Right hindlimb (tissue), 1 donor: ENCODE data around the gene CENPF.
"Not testable (repeated sequence)": the region's sequence is repeated elsewhere in the genome, so short reads cannot be mapped to it uniquely, and the experiment has no call there.

Experiments used
- DNase-seq: peaks from one replicate; pipeline ENCODE4 v3.0.0-alpha.2; 2018

The CENPF gene

GRCh38 chr1:214602764-214603657 lies at the start of gene CENPF:
Gene CENPF, plus strand, starts transcription at chr1:214603195. Its CDS starts 10,560 bp downstream, at chr1:214613755.
- DNase-seq: peak; percentile 98

GRCh38 chr1:214557952-214558735 lies 44.9 kb upstream of the CENPF start:
- DNase-seq: no peak

GRCh38 chr1:214563881-214564280 lies 39.1 kb upstream of the CENPF start:
- DNase-seq: no peak

DNA sequence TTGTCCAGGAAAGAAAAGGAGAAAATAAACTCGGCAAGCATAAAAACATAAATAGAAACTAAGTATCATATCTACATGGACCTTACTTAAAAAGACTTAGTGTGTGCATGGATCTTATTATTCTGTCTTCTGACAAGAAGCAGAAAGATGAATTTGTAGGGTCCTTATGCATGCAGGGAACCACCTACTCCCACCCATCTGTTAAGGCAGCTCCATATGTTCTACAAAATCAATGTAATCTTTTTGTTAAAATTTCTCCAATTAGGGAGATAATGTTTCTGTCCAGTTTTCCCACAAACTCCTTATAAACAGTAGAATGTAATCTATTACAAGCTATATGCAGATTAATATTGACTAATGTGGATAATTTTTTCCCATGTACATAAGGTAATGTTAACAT lies 37.7 kb upstream of the CENPF start:
- no peak for DNase-seq

DNA sequence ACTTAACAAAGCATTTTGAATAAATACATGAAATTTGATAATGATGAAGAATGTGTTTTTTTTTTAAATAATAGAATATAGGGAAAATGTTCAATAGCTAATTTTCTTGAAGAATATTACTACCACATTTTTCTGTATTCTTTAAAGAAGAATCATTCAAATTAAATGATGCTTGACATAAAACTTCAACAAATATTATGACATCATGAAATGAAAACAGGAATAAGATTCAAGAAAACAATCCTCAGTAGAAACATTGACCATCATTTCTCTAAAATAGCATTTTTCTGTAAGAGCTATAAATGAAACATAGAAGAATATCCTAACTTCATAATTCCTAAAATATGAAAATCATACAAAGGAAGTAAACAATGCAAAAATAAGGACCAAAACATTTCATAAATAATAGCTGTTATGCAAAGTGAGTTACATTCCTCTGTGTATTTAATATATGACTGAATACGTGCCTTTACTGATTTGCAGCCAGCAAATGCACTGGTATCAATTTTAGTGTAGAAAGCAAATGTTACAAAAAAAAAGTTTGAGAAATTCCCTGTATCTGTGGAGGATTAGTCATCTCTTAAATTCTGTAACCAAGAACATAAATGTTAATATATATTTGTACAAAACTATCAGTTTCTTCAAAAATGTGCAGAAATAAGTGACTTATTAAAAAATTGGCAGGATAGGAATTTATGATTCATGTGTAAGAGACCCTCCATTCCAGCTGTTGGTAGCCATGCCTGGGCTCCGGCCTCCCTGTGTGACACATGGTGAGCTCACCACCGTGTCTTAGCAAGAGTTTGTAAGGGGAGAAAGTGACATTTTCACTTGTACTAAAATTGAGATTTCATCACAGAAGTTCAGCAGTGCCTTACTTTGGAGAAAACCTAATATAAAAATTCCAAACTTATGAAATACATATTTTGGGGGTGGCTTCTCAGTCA lies 36.6 kb upstream of the CENPF start:
- DNase-seq: no peak

GRCh38 chr1:214567481-214567980 lies 35.5 kb upstream of the CENPF start:
- no peak for DNase-seq

GRCh38 chr1:214568328-214568727 lies 34.7 kb upstream of the CENPF start:
- no peak for DNase-seq

DNA sequence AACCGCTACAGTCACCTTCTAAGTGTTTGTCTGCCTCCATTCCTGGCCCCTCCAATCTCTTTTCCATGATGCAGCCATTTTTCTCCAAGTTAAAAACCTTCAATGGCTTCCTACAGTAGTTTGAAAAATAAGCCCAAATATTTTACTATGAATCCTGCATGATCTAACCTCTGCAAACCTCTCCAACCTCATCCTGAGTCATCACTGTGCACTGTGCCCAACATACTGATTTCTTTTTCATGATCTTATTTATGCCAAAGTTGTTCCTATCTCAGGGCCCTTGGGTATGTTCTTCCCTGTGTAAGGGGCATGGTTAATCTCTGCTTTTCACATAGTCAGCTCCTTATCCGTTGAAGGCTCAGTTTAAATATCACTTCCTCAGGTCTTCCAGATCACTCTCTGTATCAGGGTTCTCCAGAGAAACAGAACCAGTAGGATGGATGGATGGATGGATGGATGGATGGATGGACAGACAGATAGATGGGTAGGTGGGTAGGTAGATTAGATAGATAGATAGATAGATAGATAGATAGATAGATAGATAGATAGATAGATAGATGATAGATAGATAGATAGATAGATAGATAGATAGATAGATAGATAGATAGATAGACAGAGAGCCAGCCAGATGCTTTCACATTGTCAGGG lies 33.5 kb upstream of the CENPF start:
- no peak for DNase-seq

- no peak for DNase-seq
Measured at GRCh38 chr1:214570442-214570841, 32.6 kb upstream of the CENPF start.

- DNase-seq: no peak
Measured at GRCh38 chr1:214571281-214571680, 31.7 kb upstream of the CENPF start.

- no peak for DNase-seq
Measured at GRCh38 chr1:214573386-214574318, 29.3 kb upstream of the CENPF start.

DNA sequence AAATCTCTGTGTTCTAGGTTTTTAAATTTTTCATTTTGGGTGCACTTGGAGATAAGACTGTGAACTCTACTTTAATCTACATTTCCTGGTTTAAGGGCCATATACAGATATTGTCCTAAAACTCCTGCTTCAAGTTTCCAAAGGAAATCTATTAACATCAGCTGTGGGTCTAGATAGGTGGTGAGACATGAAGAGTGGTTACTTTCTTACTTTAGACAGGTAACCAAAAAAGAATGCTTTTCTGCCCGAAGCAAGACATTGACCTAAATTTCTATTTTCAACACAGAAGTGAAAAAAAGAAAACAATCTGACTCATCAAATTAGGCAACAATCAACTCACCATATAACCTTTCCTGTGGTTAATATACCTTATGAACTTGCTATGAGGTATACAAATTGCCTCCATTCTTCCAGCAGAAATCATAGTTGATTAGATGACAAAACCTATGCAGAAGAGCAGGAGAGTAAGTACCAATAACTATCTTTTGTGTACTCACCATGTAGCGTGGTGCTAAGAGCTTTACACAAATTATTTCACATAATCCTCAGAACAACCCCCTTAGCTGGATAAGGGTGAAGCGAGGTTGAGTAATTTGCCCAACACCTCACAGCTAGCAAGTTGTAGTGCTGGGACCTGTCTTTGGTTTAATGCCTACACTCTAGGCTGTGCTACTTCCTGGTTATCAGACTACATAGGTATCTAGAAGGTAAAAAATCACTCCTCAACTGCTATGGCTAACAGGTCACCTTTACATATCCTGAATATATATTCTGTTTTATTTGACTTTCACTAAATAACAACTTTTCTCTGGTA lies 28.2 kb upstream of the CENPF start:
- DNase-seq: no peak

DNA sequence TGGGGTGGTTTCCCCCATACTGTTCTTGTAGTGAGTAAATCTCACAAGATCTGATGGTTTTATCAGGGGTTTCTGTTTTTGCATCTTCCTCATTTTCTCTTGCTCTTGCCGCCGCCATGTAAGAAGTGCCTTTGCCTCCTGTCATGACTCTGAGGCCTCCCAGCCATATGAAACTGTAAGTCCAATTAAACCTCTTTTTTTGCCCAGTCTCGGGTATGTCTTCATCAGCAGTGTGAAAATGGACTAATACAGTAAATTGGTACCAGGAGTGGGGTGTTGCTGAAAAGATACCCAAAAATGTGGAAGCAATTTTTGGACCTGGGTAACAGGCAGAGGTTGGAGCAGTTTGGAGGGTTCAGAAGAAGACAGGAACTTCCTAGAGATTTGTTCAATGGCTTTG lies 26.9 kb upstream of the CENPF start:
- DNase-seq: not testable (repeated sequence)

DNA sequence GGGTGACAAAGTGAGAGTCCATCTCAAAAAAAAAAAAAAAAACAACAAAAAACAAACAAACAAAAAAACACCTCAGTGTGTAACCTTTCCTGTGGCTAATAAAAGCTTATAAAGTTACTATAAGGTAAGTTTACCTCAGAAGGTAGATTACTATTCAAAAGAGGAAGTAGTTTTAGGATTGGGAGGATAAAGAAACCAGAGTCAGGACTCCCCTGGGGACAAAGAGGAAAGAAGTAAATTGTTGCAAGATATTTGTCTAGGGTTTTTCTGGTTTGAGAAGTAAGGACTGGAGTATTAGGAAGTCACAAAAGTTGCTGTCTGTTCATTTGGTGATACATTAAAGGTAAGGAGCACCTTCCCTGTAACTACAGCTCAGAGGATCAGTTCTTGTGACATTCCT lies 23.8 kb upstream of the CENPF start:
- DNase-seq: no peak

DNA sequence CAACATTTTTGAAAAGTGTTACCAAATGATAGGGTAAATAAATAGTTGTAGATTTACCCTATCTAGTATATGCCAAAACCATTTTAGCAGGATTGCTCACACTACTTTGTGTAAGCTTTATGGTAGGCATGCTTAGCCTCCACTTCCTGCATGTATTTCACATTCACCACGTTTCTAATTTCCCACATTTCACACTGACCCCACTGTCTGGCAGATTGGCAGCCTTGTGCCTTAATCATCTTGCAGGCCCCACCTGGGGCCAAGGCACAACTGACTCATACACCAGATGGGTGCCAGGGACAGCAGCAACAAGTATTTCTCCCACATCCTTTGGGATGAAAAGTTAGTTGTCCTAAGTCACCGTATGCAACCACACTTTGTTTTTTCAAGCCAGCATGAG lies 21.2 kb upstream of the CENPF start:
- DNase-seq: peak; percentile 38

GRCh38 chr1:214582289-214582891 lies 20.6 kb upstream of the CENPF start:
- DNase-seq: no peak

DNA sequence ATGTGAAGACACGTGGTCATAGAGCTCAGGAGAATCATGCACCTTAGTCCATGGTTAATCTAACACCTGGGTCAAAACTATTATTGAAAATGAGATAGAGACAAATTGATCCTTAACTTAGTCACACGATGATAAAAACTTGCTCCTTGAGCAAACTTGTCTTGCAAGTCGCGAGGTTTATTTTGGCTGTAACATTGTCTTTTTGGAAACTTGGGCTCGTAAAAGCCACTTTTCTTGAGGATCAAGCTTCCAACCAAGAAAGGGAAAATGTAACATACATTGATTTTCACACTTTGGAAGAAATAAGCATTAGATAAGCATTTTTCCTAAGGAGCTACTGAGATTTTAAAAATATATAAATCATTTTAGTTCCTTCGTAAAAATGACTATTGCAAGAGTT lies 19.9 kb upstream of the CENPF start:
- no peak for DNase-seq

DNA sequence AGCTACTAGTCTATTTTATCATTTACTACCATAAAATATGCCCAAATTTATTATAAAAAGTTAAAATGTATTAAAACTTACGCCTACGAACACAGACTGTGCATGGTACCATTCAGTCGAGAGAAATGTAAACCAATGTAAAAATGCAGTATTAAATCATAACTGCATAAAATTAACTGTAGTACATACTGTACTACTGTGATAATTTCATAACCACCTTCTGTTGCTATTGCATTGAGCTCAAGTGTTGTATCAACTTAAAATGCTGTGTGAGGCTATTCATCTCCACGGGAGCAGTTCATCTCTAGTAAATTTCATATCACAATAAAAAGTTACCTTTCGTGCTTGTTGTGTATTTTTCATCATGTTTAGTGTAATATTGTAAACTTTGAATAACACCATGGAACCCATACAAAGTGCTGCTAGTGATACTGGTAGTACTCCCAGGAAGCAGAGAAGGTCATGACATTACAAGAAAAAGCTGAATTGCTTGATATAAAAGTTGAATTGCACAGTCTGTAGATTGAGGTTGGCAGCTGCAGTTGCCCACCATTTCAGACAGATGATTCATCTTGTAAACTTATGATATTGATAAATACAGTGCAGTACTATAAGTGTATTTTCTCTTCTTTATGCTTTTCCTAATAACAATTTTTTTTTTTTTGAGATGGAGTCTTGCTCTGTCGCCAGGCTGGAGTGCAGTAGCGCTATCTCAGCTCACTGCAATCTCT lies 19.0 kb upstream of the CENPF start:
- no peak for DNase-seq
